Measurements from ENCODE around the gene ADAMTSL1.

The ADAMTSL1 gene

GRCh38 chr9:18459962-18460584 is 13.9 kb upstream of the ADAMTSL1 start:
- in situ Hi-C loops (cut with MboI; ENCODE audit: low sequenced_read_pairs) = no loop called here

- in situ Hi-C loops (cut with MboI; ENCODE audit: low sequenced_read_pairs) = no loop called here
Observed at GRCh38 chr9:18461496-18461895, 12.5 kb upstream of the ADAMTSL1 start.

GRCh38 chr9:18463991-18464390 is 10.0 kb upstream of the ADAMTSL1 start:
- in situ Hi-C loops (cut with MboI; ENCODE audit: low sequenced_read_pairs) = no loop called here

GRCh38 chr9:18466101-18466500 is 7.9 kb upstream of the ADAMTSL1 start:
- in situ Hi-C loops (cut with MboI; ENCODE audit: low sequenced_read_pairs) = no loop called here

GRCh38 chr9:18467696-18468095 is 6.3 kb upstream of the ADAMTSL1 start:
- in situ Hi-C loops (cut with MboI; ENCODE audit: low sequenced_read_pairs) = no loop called here

GRCh38 chr9:18472435-18472834 is 1.5 kb upstream of the ADAMTSL1 start:
- in situ Hi-C loops (cut with MboI; ENCODE audit: low sequenced_read_pairs) = no loop called here

- in situ Hi-C loops (cut with MboI; ENCODE audit: low sequenced_read_pairs) = no loop called here
Observed at GRCh38 chr9:18472841-18473251, 1.1 kb upstream of the ADAMTSL1 start.

GRCh38 chr9:18474783-18475182 is 830 bp downstream of the ADAMTSL1 start:
- in situ Hi-C loops (cut with MboI; ENCODE audit: low sequenced_read_pairs) = no loop called here

- in situ Hi-C loops (cut with MboI; ENCODE audit: low sequenced_read_pairs) = no loop called here
Observed at GRCh38 chr9:18477121-18477660, 3.2 kb downstream of the ADAMTSL1 start.

- in situ Hi-C loops (cut with MboI; ENCODE audit: low sequenced_read_pairs) = no loop called here
Observed at GRCh38 chr9:18477719-18478118, 3.8 kb downstream of the ADAMTSL1 start.

GRCh38 chr9:18478501-18479361 is 4.8 kb downstream of the ADAMTSL1 start:
- in situ Hi-C loops (cut with MboI; ENCODE audit: low sequenced_read_pairs) = no loop called here

GRCh38 chr9:18479405-18479804 is 5.5 kb downstream of the ADAMTSL1 start:
- in situ Hi-C loops (cut with MboI; ENCODE audit: low sequenced_read_pairs) = no loop called here

- in situ Hi-C loops (cut with MboI; ENCODE audit: low sequenced_read_pairs) = no loop called here
Observed at GRCh38 chr9:18480662-18481093, 6.7 kb downstream of the ADAMTSL1 start.

- in situ Hi-C loops (cut with MboI; ENCODE audit: low sequenced_read_pairs) = no loop called here
Observed at GRCh38 chr9:18482371-18482770, 8.4 kb downstream of the ADAMTSL1 start.

- in situ Hi-C loops (cut with MboI; ENCODE audit: low sequenced_read_pairs) = no loop called here
Observed at GRCh38 chr9:18485714-18486113, 11.8 kb downstream of the ADAMTSL1 start.

- in situ Hi-C loops (cut with MboI; ENCODE audit: low sequenced_read_pairs) = no loop called here
Observed at GRCh38 chr9:18487611-18488010, 13.7 kb downstream of the ADAMTSL1 start.

GRCh38 chr9:18488886-18489285 is 14.9 kb downstream of the ADAMTSL1 start:
- in situ Hi-C loops (cut with MboI; ENCODE audit: low sequenced_read_pairs) = no loop called here

GRCh38 chr9:18489861-18490260 is 15.9 kb downstream of the ADAMTSL1 start:
- in situ Hi-C loops (cut with MboI; ENCODE audit: low sequenced_read_pairs) = no loop called here

- in situ Hi-C loops (cut with MboI; ENCODE audit: low sequenced_read_pairs) = no loop called here
Observed at GRCh38 chr9:18490641-18491370, 16.9 kb downstream of the ADAMTSL1 start.

GRCh38 chr9:18492612-18493011 is 18.7 kb downstream of the ADAMTSL1 start:
- in situ Hi-C loops (cut with MboI; ENCODE audit: low sequenced_read_pairs) = no loop called here

GRCh38 chr9:18493451-18493993 is 19.6 kb downstream of the ADAMTSL1 start:
- in situ Hi-C loops (cut with MboI; ENCODE audit: low sequenced_read_pairs) = no loop called here
